Ovary (tissue), 9 donors: Measurements from ENCODE around the gene ERG. TPM values are rescaled to one million over a fixed set of nuclear protein-coding genes. Genes with fewer than 3 reads are reported as not detected.

Source experiments
- DNase-seq, 5 donors: peaks; one replicate each; pipeline ENCODE4 v3.0.0-alpha.2; 2019 to 2020
- H3K27ac ChIP-seq, 2 donors: fragments of 200-600 bp; one replicate each; pipeline versions ENCODE4 v1.5.1 to v1.8.0; 2019 to 2022
- H3K27me3 ChIP-seq: fragments of 200-600 bp; one replicate; pipeline ENCODE4 v1.8.0; 2022
- H3K36me3 ChIP-seq: fragments of 200-600 bp; sonication (generic); one replicate; pipeline ENCODE4 v1.5.1; 2019
- H3K4me1 ChIP-seq: one replicate; pipeline ENCODE4 v1.8.1; 2013; ENCODE audit warnings: mild to moderate bottlenecking, moderate library complexity; ENCODE audit not compliant: insufficient read depth
- H3K4me3 ChIP-seq: fragments of 200-600 bp; sonication (generic); one replicate; pipeline ENCODE4 v1.5.1; 2017
- H3K9me3 ChIP-seq, 2 donors: fragments of 200-600 bp in 1 of 2; sonication (generic) in 1 of 2; one replicate each; pipeline versions ENCODE4 v1.5.1 to v1.8.1; 2013 to 2019; ENCODE audit warnings: mild to moderate bottlenecking in 1 of 2, moderate library complexity in 1 of 2
- CTCF ChIP-seq, 3 donors: fragments of 450-650 bp in 2 of 3; fragments of 200-600 bp in 1 of 3; IDR thresholded peaks; one replicate each; pipeline versions ENCODE4 v1.5.1 to v1.8.0; 2016 to 2022; ENCODE audit warnings: antibody characterized with exemption in 3 of 3, mild to moderate bottlenecking in 1 of 3
- EP300 ChIP-seq: sonication (generic); formaldehyde crosslinking; IDR thresholded peaks from one replicate; pipeline ENCODE4 v1.6.1; 2017; ENCODE audit warnings: antibody characterized with exemption
- POLR2A ChIP-seq: fragments of 450-650 bp; IDR thresholded peaks from one replicate; pipeline ENCODE4 v1.6.1; 2017; ENCODE audit warnings: antibody characterized with exemption, mild to moderate bottlenecking, moderate library complexity
- WGBS, 3 donors: extraction: QIAGEN DNeasy Blood & Tissue Kit in 1 of 3; methylation state at CpG; one replicate each; pipeline versions ENCODE4 v1.1.5 to v1.1.7; 2013 to 2017; 5-methylcytosine and 5-hydroxymethylcytosine counted together
- intact Hi-C, 4 donors: fragments of 100-400 bp; cut with DNase I; formaldehyde crosslinking; loops; one replicate each; pipeline versions ENCODE4 v1.11.0 to v1.15.1; 2022 to 2023
- polyA plus RNA-seq, 2 donors: library from polyadenylated mRNA; stranded (reverse); fragments of 200-250 nt in 1 of 2; fragments of 350-450 nt in 1 of 2; fragmentation: Illumina TruSeq in 1 of 2; extraction: RNeasy Lipid Tissue Mini Kit (QIAGEN cat#74804) in 1 of 2; gene quantifications; one replicate each; pipeline ENCODE4 v1.2.3, GENCODE V29; 2013 to 2014
- total RNA-seq, 7 donors: library from RNA; depleted of rRNA in 2 of 7; stranded (reverse); fragments of >200 nt in 2 of 7; fragmentation: NEBNext Ultra II Directional in 3 of 7; extraction: Animal tissue kit (Norgen Biotek cat#: 25700) in 3 of 7; gene quantifications; one replicate each; pipeline versions ENCODE4 v1.1.0 to v1.2.4, GENCODE V29; 2016 to 2023
- donor health status: DM: no; HTN: no; CAD: no; lungs with moderate emphysema.
- donor health status: DM: no; HTN: no; CAD: no.
- donor health status: Bipolar disorder and iron deficiency.
- donor health status: DM: yes; HTN: yes; CAD: no.
- donor health status: DM: no; HTN: no; CAD: no.
- donor health status: DM: yes; HTN: yes; CAD: no.

Gene ERG
- total and polyA plus RNA-seq, 9 donors, result 3.8 to 23.1 (median 9.5) TPM

GRCh38 chr21:38534591-38534990, 36.3 kb upstream of the ERG start:
- Histone ChIP-seq H3K9me3 (no peaks in the 10 kb centered on the region), H3K27me3 (no peaks in the 10 kb centered on the region), H3K36me3 (no peaks in the 10 kb centered on the region), H3K4me1 (no peaks in the 10 kb centered on the region), H3K27ac (no peak overlapping the region), H3K4me3 (no peak overlapping the region)
- TF ChIP-seq POLR2A (no peak), EP300 (no peak)
- 74 to 80% (median 75%) methylated on average over 3 of the region's 3 CpGs for WGBS, 3 donors
- DNase-seq, result no peak
- intact Hi-C loops, result no loop called here

GRCh38 chr21:38533887-38534286, 35.6 kb upstream of the ERG start:
- TF ChIP-seq CTCF (IDR thresholded peaks at IDR 0.05), result no peak
- TF ChIP-seq POLR2A, result no peak
- no peak for TF ChIP-seq EP300
- no peaks in the 10 kb centered on the region for H3K36me3 ChIP-seq
- H3K9me3 ChIP-seq, result no peaks in the 10 kb centered on the region
- H3K27me3 ChIP-seq, result no peaks in the 10 kb centered on the region
- H3K4me3 ChIP-seq, result no peak overlapping the region
- H3K27ac ChIP-seq, result no peak overlapping the region
- intact Hi-C loops, result no loop called here
- WGBS, 3 donors, result 46 to 52% (median 47%) methylated on average over 2 of the region's 2 CpGs
- no peak for DNase-seq
- H3K4me1 ChIP-seq, result no peaks in the 10 kb centered on the region

- intact Hi-C loops, result no loop called here
- TF ChIP-seq EP300 (no peak), CTCF (IDR thresholded peaks at IDR 0.05) (no peak), POLR2A (no peak)
- no peak for DNase-seq
- 32 to 60% (median 54%) methylated on average over 5 of the region's 5 CpGs for WGBS, 3 donors
- Histone ChIP-seq H3K27ac (no peak overlapping the region), H3K4me3 (no peak overlapping the region), H3K27me3 (no peaks in the 10 kb centered on the region), H3K9me3 (no peaks in the 10 kb centered on the region), H3K36me3 (no peaks in the 10 kb centered on the region), H3K4me1 (no peaks in the 10 kb centered on the region)
Observed at GRCh38 chr21:38531591-38531990, 33.3 kb upstream of the ERG start.

- intact Hi-C loops, result no loop called here
- 60 to 82% (median 69%) methylated on average over 5 of the region's 5 CpGs for WGBS, 3 donors
- H3K27ac ChIP-seq, result no peak overlapping the region
- no peaks in the 10 kb centered on the region for H3K36me3 ChIP-seq
- no peaks in the 10 kb centered on the region for H3K9me3 ChIP-seq
- TF ChIP-seq POLR2A (no peak), EP300 (no peak)
- no peaks in the 10 kb centered on the region for H3K27me3 ChIP-seq
- H3K4me1 ChIP-seq, result no peaks in the 10 kb centered on the region
- H3K4me3 ChIP-seq, result no peak overlapping the region
- DNase-seq, result no peak
Observed at GRCh38 chr21:38531039-38531541, 32.8 kb upstream of the ERG start.

GRCh38 chr21:38527737-38528136, 29.5 kb upstream of the ERG start:
- WGBS, 3 donors, result 93 to 95% (median 93%) methylated on average over 8 of the region's 8 CpGs
- H3K27me3 ChIP-seq, result no peaks in the 10 kb centered on the region
- no peak for DNase-seq
- no peak overlapping the region for H3K27ac ChIP-seq
- no peaks in the 10 kb centered on the region for H3K36me3 ChIP-seq
- H3K4me1 ChIP-seq, result no peaks in the 10 kb centered on the region
- intact Hi-C loops, result loop anchor here in 1 of 4 donors (10.0 kb wide), 1 partner anchor 187 kb away; no protein-coding TSS in a partner anchor
- TF ChIP-seq POLR2A (no peak), EP300 (no peak)
- H3K4me3 ChIP-seq, result no peak overlapping the region
- no peaks in the 10 kb centered on the region for H3K9me3 ChIP-seq

GRCh38 chr21:38525454-38525853, 27.2 kb upstream of the ERG start:
- intact Hi-C loops, result loop anchor here in 1 of 4 donors (10.0 kb wide), 1 partner anchor 189 kb away; no protein-coding TSS in a partner anchor
- Histone ChIP-seq H3K4me3 (no peak overlapping the region), H3K4me1 (no peaks in the 10 kb centered on the region), H3K9me3 (no peaks in the 10 kb centered on the region), H3K36me3 (no peaks in the 10 kb centered on the region), H3K27me3 (no peaks in the 10 kb centered on the region), H3K27ac (no peak overlapping the region)
- TF ChIP-seq POLR2A, result no peak
- no peak for DNase-seq
- WGBS, 3 donors, result 82 to 93% (median 83%) methylated on average over 9 of the region's 9 CpGs
